HL-60/S4 treated with phorbol 12-myristate 13-acetate at 8.2 ng/mL for 4 days and 3 days (cell line): Measurements from ENCODE around the gene UBE2V1.

Experiments used
- in situ Hi-C: fragments of 300-500 bp; cut with MboI; formaldehyde crosslinking; loops from 2 replicates; pipeline ENCODE4 v1.15.0; 2022; ENCODE audit warnings: low sequenced_read_pairs

UBE2V1 gene

DNA sequence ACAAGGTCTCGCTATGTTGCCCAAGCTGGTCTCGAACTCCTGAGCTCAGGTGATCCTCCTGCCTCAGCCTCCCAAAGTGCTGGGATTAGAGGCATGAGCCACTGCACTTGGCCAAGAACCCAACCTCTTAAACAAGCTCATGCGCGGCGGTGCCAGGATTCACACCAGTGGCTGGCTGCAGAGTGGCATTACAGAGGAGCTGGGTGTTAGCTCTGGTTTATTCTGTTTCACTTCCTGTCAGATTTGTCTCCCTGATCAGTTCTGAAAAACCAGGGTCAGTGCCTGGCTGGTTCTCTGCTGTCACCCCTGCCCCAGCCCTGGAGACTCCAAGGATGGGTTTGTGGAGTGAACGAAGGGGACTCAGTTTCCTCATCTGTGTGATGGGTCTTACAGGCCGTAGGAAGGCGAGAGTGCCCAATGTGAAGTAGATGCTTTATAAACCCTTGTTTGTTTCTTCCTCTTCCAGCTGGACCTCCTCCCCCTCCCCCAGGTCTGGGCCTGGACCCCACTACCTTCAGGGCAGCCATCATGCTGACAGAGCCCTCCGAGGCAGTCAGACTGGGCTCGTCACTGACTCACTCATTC, 63.4 kb downstream of the UBE2V1 start:
- in situ Hi-C loops: no loop called here

DNA sequence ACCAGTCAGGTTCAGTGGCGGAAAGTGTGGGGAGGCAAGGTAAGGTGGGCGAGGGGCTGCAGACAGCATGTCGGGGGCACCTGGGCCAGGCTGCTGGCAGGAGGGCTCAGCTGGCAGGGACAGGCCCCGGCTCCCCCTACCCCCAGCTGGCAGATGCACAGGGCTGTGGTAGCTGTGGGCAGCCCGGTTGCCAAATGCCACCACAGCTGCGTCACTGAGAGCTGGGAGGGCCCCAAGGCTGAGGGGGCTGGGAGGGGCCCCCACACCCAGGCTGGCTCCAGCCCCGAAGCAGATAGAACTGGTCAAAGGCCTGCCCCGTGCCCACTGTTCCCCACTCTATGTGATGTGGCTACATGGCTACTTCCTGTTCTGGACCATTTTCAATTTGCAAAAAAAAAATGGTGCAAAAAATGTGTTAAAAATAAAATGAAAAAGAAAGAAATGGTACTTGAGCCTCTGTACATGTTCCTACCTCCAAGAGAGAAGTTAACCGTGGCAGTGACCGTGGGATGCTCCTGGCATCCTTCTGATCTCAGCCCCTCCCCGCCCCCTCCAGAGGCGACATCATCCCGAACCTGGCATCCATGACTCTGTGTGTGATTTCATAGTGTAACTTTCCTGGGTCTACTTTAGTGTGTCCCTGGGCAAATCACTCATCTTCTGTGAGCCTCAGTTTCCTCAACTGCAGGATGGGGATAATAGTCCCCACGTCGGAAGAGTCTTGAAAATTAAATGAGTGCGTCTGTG, 64.4 kb downstream of the UBE2V1 start:
- in situ Hi-C loops: no loop called here

DNA sequence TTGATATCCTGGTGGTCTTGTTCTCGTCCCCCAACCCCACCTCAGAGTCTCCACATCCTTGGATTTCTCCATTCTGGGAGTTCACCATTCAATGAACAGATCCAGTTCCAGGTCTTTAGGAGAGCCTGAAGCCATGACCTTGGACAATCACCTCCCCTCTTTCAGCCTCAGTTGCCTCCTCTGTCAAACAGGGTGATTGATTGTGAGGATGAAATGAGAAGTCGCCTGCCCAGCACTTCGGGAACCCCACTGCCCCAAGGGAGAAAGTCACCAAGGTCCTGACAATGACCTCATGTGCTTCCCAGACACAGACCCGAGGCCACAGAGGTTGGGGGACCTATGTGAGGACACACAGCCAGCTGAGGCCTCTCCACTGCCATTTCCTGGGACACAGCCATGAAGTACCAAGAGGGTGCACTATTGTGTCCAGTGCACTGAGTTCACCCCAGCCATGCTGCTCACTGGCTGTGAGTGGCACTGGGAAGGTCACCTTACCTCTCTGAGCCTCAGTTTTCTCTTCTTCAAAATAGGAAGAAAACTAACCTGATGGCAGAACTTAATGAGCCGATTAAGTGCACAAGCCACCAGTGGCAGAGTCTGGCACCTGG, 68.5 kb downstream of the UBE2V1 start:
- in situ Hi-C loops: no loop called here

DNA sequence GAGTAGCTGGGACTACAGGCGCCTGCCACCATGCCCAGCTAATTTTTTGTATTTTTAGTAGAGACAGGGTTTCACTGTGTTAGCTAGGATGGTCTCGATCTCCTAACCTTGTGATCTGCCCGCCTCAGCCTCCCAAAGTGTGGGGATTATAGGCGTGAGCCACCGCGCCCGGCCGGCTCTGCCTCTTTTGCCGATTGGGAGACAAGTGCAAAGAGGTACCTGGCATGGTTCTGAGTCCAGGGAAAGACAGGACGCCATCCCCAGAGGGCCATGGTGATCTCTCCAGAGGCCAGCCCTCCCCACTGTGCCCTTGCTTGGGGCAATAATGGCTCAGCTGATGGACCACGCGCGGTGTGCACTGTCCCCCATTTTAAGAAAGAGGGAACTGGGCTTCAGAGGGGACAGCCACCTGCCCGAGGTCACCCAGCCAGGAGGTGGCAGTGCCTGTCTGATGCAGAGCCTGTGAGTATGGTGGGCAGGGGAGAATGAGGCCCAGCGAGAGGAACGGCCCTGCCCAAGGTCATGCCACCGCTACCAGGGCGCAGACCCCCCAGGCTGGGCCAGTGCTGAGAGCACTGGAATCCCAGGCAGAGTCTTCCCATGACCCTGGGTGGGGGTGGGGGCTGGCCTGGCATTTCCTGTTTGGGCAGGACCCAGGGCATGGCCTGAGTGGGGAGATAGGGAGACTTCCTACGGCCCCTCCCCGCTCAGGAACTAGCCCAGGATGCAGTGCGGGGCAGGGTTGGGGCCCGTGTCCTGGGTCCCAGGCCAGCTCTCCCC, 69.2 kb downstream of the UBE2V1 start:
- in situ Hi-C loops: no loop called here

DNA sequence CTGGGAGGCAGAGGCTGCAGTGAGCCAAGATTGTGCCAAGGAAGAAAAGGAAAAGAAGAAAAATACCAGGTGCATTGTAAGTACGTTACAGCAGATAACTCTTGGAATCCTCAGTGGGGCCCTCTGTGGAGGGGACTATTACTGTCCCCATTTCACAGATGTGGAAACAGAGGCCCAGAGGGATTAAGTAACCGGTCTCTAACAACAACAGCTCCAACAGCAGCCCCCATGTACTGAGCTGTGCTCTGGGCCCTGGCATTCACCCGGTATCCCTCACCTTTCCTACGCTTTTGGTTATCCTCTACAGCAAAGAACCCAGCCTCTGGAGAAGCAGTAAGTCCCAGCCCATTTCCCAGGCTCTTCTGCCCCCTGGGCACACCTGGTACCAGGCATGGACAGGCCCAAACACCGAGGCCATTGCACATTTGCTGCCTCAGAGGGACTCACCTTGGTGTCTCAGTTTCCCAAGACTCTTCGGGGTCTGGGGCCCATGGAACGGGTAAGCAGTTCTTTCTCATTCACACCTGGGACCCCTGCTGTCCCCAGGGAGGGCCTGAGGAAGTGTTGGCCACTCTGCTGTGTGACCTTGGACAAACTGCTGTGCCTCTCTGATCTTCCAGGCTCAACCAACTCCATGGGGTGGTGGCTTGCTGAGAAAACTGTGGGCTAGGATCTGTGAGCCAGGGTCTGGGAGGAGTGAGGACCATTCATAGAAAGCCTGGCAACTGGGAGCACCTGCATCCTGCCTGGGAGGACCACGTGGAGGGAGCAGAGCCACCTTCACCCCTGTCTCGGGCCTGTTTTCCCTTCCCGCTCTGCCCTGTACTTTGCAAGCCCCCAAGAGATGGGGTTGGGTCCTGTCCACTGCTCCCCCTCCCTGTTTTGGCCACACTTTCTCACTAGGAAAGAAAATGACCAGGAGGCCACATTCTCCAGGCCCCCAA, 70.3 kb downstream of the UBE2V1 start:
- in situ Hi-C loops: no loop called here

DNA sequence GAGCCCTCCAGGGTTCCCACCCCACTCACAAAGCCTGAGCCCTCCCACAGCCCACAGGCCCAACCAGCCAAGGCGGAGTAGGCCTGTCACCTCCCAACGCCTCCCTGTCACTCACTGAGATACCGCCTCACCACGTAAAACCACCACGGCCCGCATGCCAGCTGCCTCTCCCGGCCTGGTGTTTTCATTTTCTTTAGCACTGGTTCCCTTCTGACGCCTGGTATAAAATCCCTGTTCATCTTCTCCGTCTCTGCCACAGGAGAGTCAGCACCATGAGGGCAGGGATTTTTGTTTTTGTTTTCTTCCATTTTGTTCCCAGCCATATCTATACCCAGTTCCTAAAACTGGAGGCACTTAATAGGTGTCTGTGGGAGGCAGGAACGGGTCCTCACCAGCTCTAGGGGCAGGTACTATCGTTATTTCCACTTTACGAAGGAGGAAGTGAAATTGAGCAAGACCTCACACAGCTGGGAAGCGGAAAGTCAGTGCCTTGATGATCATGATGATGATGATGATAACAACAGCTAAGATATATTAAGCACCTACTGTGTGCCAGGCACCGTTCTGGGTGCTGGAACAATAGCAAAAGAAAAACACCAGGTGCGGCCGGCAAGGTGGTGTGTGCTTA, 71.6 kb downstream of the UBE2V1 start:
- in situ Hi-C loops: no loop called here

DNA sequence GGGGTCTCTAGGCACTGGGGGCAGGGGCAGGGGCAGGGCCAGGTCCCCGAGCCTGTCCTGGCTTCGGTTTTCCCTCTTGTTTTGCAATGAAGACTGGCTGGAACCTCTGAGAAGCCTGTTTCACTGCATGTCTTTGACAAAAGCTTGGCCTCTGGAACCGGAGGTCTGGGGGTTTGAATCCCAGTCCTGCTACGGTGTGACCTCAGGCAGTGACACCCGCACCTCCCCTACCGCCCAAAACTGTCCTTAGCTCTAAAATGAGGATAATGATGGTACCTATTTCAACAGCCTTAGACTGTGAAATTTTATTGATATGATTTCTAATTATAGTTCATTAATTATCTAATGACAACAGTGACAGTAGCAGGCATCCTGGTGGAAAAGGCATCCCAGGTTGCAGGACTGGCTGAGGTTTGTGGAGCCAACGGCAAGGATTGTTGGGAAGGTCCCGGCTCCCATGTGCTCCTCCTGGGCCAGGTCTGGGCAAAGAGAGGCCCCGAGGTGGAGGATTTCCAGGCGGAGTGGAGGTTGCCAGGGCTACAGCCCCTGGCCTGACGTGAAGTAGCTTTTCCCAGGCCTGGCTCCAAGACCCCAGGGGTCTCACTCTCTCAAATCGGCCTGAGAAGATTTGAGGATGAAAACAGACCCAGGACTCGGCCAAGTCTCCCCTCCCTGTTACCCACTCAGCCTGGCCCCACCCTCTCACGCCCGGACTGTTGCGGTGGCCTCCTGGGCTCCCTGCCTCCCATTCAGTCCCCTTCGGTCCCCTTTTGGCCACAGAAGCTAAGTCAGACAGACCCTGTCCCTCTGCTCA, 72.3 kb downstream of the UBE2V1 start:
- in situ Hi-C loops: no loop called here

DNA sequence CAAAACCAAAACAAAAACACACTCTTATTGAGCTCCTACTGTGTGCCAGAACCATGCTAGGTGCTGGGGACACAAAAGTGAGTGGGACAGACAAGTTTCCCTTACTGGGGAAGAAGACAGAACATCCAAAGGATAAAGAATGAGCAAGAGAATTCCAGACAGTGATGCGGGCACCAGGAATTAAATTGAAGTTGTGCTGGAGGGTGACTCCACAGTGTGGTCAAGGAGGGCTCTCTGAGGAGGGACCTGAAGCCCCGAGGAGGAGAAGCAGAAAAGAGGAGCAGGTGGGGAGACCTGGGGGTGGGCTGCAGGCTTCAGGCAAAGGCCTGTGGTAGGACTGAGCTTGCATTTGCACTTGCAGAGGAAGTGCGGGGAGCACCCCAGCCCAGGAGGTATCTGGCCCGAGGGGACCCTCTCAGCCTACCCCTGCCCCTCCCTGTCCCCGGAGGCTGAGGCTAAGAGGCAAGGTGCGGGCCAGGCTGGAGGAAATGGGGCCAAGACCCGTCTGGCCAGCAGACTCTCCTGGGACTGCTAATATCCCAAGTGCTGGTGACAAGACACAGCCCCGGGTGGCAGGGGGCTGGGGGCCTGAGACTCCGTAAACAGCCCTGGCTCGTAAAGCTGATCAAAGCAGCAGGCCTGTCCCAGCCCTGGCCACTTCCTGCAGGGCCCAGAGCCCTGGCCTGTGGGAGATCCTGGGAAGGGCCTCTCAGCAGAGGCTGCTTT, 73.1 kb downstream of the UBE2V1 start:
- in situ Hi-C loops: no loop called here

DNA sequence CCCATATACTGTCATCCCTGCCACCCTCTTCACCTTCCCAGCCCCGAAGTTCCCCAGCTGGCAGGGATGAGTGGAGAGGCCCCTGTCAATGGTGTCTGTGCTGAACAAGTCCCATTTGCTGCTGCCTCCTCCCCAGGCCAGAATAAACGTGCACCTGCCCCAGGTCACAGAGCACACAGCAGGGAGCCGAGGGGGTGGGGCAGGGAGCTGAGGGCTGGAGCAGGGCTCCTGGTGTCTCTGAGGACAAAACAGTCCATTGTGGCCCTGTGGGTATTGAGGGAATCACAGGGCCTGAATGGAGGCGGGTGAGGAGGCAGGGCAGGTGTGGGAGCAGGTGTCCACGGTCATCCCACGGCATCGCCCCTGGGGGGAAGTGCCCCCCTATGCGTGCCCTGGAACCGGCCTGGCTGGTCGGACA, 74.4 kb downstream of the UBE2V1 start:
- in situ Hi-C loops: no loop called here

DNA sequence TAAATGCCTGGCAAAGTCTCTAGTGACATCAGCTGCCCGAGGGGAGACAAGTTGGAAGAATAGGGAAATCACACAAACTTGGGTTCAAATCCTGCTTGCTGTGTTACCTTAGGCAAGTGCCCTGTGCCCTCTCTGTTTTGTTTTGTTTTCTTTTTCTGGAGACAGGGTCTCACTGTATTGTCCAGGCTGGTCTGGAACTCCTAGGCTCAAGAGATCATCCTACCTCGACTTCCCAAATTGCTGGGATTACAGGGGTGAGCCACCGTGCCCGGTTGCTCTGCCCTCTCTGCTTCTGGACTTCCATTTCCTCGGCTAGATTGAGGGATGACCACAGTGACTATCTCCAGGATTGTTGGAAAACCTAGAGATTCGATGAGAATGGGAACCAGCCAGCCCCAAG, 74.8 kb downstream of the UBE2V1 start:
- in situ Hi-C loops: no loop called here

DNA sequence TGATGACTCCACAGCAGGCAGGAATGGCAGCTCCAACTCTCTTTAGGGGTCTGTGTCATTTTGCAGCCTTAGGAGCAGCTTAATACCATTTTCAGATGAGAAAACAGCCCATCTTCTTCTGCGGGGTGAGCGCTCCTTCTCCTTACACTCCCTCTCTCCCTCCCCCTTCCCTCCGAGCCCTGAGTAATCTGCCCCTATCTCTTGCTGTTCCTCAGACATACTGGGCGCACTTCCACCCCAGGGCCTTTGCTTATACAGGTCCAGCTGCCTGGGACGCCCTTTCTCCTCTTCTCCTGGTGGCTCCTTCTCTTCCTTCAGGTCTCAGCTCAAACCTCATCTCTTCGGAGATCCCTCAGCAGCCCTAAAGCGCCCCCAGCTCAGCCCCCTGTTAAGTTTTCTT, 75.4 kb downstream of the UBE2V1 start:
- in situ Hi-C loops: no loop called here

DNA sequence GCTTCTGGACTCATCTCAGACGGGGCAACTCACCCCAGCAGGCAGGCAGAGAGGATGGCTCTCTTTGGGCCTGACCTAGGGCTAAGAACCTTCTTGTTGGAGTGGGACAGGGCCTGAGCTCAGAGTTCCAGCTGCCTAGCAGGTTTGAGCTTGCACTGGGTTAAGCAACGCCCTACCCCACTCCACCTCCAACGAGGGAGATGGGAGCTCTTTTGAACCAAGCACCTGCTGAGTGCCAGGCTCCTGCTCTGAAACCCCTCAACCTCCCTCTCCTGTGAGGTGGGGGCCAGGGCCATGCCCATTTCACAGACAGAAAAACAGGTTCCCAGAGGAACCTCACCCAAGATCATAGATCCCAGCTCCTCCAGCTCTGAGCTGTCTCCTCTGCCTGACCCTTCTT, 75.8 kb downstream of the UBE2V1 start:
- in situ Hi-C loops: no loop called here

DNA sequence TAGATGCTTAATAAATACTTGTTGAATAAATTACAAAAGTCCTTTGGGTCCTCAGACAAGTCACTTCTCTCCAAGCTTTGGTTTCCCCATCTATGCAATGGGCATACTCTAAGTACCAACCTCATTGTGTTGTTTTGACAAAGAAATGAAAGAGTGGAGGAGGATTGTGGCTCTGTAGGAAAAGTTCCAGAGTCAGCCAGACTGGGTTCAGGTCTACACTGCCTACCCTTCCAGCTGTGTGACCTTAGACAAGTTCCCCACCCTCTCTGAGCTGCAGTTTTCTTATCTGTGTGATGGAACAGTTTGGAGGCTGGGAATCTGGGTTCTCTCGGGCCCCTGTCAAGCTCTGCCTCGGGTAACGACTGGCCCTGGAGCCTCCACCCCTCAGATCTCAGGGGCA, 76.2 kb downstream of the UBE2V1 start:
- in situ Hi-C loops: no loop called here

DNA sequence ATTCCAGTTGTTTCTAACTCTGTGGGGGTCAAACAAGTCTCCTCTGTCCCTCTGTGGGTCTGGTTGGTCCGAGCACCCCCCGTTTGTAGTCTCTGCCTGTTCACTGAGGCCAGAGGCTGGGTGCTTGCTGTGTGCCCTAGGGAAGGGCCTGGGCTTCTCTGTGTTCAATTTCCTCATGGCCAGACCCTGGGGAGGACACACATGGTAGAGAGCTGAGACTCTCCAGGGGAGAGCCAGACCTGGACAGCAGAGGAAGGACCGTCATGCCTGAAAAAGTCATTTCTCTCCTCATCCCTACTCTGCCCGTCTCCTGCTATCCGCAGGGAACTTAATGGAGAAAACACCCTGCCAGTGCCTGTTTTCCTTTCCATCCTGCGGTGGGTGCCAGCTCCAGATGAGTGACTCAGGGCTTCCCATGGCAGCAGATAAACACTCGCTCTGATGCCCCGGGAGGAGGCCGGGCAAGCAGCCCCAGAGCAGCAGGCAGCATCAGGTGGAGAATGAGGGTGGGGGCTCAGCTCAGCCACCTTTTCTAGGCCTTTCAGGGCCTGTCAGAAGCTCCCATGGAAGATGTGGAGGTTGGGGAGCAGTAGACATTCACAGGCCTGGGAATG, 78.3 kb downstream of the UBE2V1 start:
- in situ Hi-C loops: no loop called here

DNA sequence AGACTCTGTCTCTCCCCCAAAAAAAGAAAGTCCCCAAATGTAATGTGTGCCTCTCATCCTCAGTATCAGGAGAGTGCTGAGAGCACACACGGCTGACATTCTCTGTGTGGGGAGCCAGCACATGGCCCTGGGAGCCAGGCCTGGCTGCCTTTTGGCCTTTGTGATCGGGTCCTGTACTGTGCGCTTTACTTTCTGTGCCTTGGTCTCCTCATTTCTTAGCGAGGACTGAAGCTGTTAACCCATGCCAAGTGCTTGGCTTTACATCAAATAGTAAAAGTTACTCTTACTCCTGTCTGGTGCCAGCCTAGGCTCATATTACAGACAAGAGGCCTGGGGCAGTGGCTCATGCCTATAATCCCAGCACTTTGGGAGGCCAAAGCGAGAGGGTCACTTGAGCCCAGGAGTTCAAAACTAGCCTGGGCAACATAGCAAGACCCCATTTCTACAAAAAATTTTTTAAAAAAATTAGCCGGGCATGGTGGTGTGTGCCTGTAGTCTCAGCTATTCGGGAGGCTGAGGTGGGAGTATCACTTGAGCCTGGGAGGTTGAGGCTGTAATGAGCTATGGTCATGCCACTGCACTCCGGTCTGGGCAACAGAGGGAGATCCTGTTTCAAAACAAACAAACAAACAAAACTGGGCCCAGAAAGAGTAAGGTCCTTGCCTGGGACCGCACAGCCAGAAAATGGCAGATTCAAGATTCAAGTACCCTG, 79.8 kb downstream of the UBE2V1 start:
- in situ Hi-C loops: no loop called here
